Trophoblast cell (in vitro differentiated cells and primary cell): ENCODE results near the gene SLCO2A1.

Experiments
- DNase-seq, 2 donors: peaks; one replicate each; pipeline ENCODE4 v3.0.0-alpha.2; 2016
- H2AFZ ChIP-seq: 2 replicates; pipeline ENCODE4 v1.6.1; 2013; ENCODE audit warnings: low read length, moderate library complexity, mild to moderate bottlenecking; ENCODE audit not compliant: insufficient read depth, poor library complexity
- H2AK5ac ChIP-seq: 2 replicates; pipeline ENCODE4 v1.6.1; 2013; ENCODE audit warnings: mild to moderate bottlenecking, low read length
- H2BK120ac ChIP-seq: 2 replicates; pipeline ENCODE4 v1.6.1; 2013; ENCODE audit warnings: low read length, mild to moderate bottlenecking, moderate library complexity; ENCODE audit not compliant: insufficient read depth, poor library complexity
- H2BK12ac ChIP-seq: 2 replicates; pipeline ENCODE4 v1.6.1; 2013; ENCODE audit warnings: mild to moderate bottlenecking, low read length, moderate library complexity
- H2BK5ac ChIP-seq: 2 replicates; pipeline ENCODE4 v1.6.1; 2013; ENCODE audit warnings: low read length, low read depth, moderate library complexity, mild to moderate bottlenecking; ENCODE audit not compliant: poor library complexity
- H3K14ac ChIP-seq: 2 replicates; pipeline ENCODE4 v1.6.1; 2013; ENCODE audit warnings: mild to moderate bottlenecking, low read length
- H3K18ac ChIP-seq: 2 replicates; pipeline ENCODE4 v1.6.1; 2013; ENCODE audit warnings: mild to moderate bottlenecking, low read length
- H3K23ac ChIP-seq: 2 replicates; pipeline ENCODE4 v1.6.1; 2013; ENCODE audit warnings: low read length
- H3K27ac ChIP-seq: 2 replicates; pipeline ENCODE4 v1.5.1; 2013; ENCODE audit warnings: low read depth, mild to moderate bottlenecking, inconsistent platforms, low read length, moderate library complexity
- H3K27me3 ChIP-seq: 2 replicates; pipeline ENCODE4 v1.6.1; 2013; ENCODE audit warnings: inconsistent platforms, mild to moderate bottlenecking, low read length, moderate library complexity; ENCODE audit not compliant: insufficient read depth
- H3K36me3 ChIP-seq, 2 experiments: 1 replicate in 1 of 2; 2 replicates in 1 of 2; pipeline ENCODE4 v1.6.1; 2013; ENCODE audit warnings: low read length in 2 of 2, mild to moderate bottlenecking in 2 of 2, moderate library complexity in 1 of 2; ENCODE audit not compliant: insufficient read depth in 2 of 2, control insufficient read depth in 1 of 2
- H3K4ac ChIP-seq: 2 replicates; pipeline ENCODE4 v1.6.1; 2013; ENCODE audit warnings: low read depth, mild to moderate bottlenecking, low read length, moderate library complexity
- H3K4me1 ChIP-seq, 2 experiments: 1 replicate in 1 of 2; 2 replicates in 1 of 2; pipeline ENCODE4 v1.6.1; 2013; ENCODE audit warnings: low read length in 2 of 2, mild to moderate bottlenecking in 2 of 2, moderate library complexity in 1 of 2; ENCODE audit not compliant: insufficient read depth in 2 of 2, control insufficient read depth in 1 of 2
- H3K4me2 ChIP-seq: 2 replicates; pipeline ENCODE4 v1.6.1; 2013; ENCODE audit warnings: inconsistent platforms, mild to moderate bottlenecking, low read length, moderate library complexity
- H3K4me3 ChIP-seq: 2 replicates; pipeline ENCODE4 v1.5.1; 2013; ENCODE audit warnings: mild to moderate bottlenecking, low read depth, low read length, inconsistent platforms
- H3K79me1 ChIP-seq: one replicate; pipeline ENCODE4 v1.6.1; 2013; ENCODE audit warnings: low read length
- H3K79me2 ChIP-seq: 2 replicates; pipeline ENCODE4 v1.6.1; 2013; ENCODE audit warnings: low read length, mild to moderate bottlenecking; ENCODE audit not compliant: control insufficient read depth, insufficient read depth, poor library complexity
- H3K9ac ChIP-seq: 2 replicates; pipeline ENCODE4 v1.6.1; 2013; ENCODE audit warnings: mild to moderate bottlenecking, low read length
- H3K9me3 ChIP-seq: 2 replicates; pipeline ENCODE4 v1.6.1; 2013; ENCODE audit warnings: low read depth, mild to moderate bottlenecking, control low read depth, inconsistent platforms, low read length; ENCODE audit not compliant: insufficient read depth
- H4K12ac ChIP-seq: 2 replicates; pipeline ENCODE4 v1.6.1; 2013; ENCODE audit warnings: low read depth, mild to moderate bottlenecking, low read length, moderate library complexity
- H4K8ac ChIP-seq: 2 replicates; pipeline ENCODE4 v1.6.1; 2013; ENCODE audit warnings: low read depth, mild to moderate bottlenecking, low read length, moderate library complexity
- H4K91ac ChIP-seq: one replicate; pipeline ENCODE4 v1.6.1; 2013; ENCODE audit warnings: low read depth, mild to moderate bottlenecking, low read length, moderate library complexity
- WGBS: extraction: QIAGEN DNeasy Blood & Tissue Kit; methylation state at CpG from one replicate; pipeline ENCODE4 v1.1.7; 2013; ENCODE audit warnings: missing lambda C conversion rate; ENCODE audit not compliant: insufficient read length, insufficient coverage; ENCODE audit errors: extremely low coverage; 5-methylcytosine and 5-hydroxymethylcytosine counted together

SLCO2A1 gene

DNA sequence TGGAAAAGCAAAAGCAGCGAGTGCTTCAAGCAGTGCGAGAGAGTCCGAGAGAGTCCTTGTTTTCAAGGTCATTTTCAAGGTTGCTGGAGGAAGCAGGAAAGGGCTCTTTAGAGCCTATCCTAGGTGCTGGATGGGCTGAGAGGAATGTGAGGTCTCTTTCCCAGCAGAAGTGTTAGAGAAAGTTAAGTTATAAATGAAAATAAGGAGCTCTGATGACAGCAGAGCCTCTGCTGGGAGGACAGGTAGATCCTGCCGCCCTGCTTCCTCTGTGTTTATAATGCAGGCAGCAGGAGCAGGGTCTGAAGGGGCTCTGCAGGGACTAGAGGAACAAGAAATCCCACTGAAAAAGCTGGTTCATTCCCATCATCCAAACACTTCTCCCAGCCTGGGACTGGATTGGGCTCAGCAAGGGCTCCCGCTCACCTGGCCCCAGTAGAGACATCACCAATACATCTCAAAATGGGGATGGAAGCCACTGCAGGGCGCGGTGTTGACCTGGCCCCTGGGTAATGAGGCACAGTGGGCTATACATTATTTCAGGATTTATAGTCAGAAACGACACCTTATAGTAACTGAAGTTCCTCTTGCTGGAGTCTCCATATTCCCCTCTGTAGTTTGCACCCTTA lies 92.6 kb downstream of the SLCO2A1 start:
- H3K4me3 ChIP-seq, result no peak overlapping the region
- no peak overlapping the region for H2AK5ac ChIP-seq
- no peaks in the 10 kb centered on the region for H3K4me1 ChIP-seq
- WGBS, result no CpG with 5 or more reads among the region's 8 CpGs
- H3K79me2 ChIP-seq, result no peaks in the 10 kb centered on the region
- H2BK12ac ChIP-seq, result no peak overlapping the region
- no peaks in the 10 kb centered on the region for H3K9me3 ChIP-seq
- no peak overlapping the region for H2AFZ ChIP-seq
- H3K36me3 ChIP-seq, result peaks cover 86 to 89% of the 10 kb centered on the region in 2 experiments
- no peak overlapping the region for H3K4me2 ChIP-seq
- no peak for DNase-seq
- H2BK120ac ChIP-seq, result no peak overlapping the region
- H3K27me3 ChIP-seq, result no peaks in the 10 kb centered on the region
- H3K23ac ChIP-seq, result no peak overlapping the region
- H3K18ac ChIP-seq, result no peak overlapping the region
- H2BK5ac ChIP-seq, result no peak overlapping the region
- no peak overlapping the region for H3K14ac ChIP-seq
- no peak overlapping the region for H3K9ac ChIP-seq
- H4K12ac ChIP-seq, result no peak overlapping the region
- H4K91ac ChIP-seq, result no peak overlapping the region
- H3K79me1 ChIP-seq, result no peaks in the 10 kb centered on the region
- H3K4ac ChIP-seq, result no peak overlapping the region
- no peak overlapping the region for H3K27ac ChIP-seq
- no peak overlapping the region for H4K8ac ChIP-seq

DNA sequence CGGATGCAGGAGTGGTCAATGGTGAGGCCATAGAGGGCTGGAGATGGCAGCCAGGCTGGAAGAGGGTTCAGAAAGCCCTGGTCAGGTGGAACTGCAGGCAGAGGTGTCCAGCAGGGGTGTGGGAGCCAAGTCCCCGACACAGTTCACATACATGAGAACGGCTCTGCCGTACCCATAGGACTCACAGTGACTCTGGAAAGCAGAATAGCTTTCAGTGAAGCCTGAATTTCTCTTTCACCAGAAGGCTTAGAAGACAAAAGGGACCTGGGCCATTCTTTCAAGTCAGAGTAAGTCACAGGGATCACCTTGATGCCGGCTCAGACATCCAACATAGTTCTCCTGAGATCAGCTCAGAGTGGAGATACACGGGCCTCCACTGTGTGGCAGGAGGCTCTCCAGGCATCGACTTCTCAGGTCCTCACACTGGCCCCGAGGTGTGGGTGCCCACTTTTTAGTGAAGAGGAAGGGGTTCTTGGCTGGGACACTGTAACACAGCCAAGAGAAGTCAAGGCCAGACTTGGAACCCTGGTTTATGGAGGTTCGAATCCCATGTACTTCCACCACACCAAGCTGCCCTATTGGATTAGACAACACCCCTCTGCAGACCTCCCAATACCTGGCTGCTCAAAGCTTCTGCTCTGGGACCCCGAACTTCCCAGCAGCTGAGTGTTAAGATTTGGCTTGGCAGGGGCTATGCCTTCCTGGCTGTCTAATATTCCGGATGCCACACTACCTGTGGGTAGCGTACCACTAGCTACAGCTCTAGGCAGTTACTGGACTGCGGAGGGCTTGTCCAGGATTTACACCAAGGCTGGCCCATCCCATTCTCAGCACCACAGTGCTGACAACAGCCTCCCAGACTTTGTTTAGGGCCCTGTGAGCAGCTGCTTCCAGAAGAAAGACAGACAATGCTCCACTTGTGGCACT lies 93.6 kb downstream of the SLCO2A1 start:
- Histone ChIP-seq H3K14ac (no peak overlapping the region), H2BK5ac (no peak overlapping the region), H3K4me3 (no peak overlapping the region), H2AFZ (no peak overlapping the region), H3K4me1 (peaks cover 0 to 1% of the 10 kb centered on the region in 2 experiments), H3K18ac (no peak overlapping the region), H4K12ac (no peak overlapping the region), H3K79me2 (no peaks in the 10 kb centered on the region), H3K9ac (no peak overlapping the region), H3K4me2 (no peak overlapping the region), H4K91ac (no peak overlapping the region), H3K9me3 (no peaks in the 10 kb centered on the region), H3K79me1 (no peaks in the 10 kb centered on the region), H3K27me3 (no peaks in the 10 kb centered on the region), H4K8ac (no peak overlapping the region), H3K36me3 (peaks cover 81 to 86% of the 10 kb centered on the region in 2 experiments), H2AK5ac (no peak overlapping the region), H3K27ac (no peak overlapping the region), H3K23ac (no peak overlapping the region), H3K4ac (no peak overlapping the region), H2BK12ac (no peak overlapping the region), H2BK120ac (no peak overlapping the region)
- DNase-seq, result no peak
- WGBS, result no CpG with 5 or more reads among the region's 13 CpGs

DNA sequence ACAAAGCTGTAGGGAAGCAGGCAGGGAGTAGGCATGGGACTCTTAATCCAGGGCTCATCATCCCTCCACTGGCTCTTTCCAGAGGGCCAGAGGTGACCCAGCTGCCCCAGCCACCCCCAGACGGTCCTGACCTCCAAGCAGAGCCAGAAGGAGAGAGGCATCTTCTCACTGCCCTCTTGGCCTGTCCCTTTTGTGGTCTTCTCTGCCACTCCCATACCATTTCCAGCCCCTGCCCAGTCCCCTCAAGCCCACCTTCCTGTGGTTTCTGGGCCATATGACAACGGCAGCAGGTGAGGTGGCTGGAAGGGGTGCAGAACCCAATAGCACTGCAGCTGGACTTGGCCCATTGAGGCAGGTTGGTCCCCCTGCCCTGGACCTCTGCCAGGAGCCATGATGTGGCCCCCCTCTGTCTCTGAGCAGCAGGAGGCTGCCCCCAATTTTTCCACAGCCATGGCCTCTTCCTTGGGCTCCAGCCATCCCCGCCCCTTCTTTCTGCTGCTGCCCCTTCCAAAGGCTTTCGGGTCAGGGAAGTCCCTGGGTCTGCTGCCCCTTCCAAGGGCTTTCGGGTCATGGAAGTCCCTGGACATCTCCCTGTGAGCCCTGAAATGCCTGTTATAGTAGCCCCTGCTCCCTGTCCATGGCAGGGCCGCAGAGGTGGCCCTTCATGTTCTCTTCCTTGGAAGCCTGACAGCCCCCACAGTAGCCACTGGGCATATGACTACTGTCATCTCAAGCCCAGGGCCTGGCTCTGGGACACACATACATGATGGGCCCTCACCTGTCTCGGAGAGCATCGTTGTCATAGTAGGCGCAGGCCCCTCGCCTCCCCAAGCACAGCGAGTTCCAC lies 94.5 kb downstream of the SLCO2A1 start:
- no peaks in the 10 kb centered on the region for H3K9me3 ChIP-seq
- H3K27me3 ChIP-seq, result no peaks in the 10 kb centered on the region
- WGBS, result no CpG with 5 or more reads among the region's 11 CpGs
- H3K14ac ChIP-seq, result no peak overlapping the region
- peaks cover 0 to 3% of the 10 kb centered on the region in 2 experiments for H3K4me1 ChIP-seq
- no peak overlapping the region for H3K23ac ChIP-seq
- no peaks in the 10 kb centered on the region for H3K79me1 ChIP-seq
- H3K4ac ChIP-seq, result no peak overlapping the region
- H3K4me2 ChIP-seq, result no peak overlapping the region
- no peak overlapping the region for H3K9ac ChIP-seq
- H4K12ac ChIP-seq, result no peak overlapping the region
- H2BK120ac ChIP-seq, result no peak overlapping the region
- no peak overlapping the region for H4K8ac ChIP-seq
- H2AFZ ChIP-seq, result no peak overlapping the region
- no peak overlapping the region for H4K91ac ChIP-seq
- H3K27ac ChIP-seq, result no peak overlapping the region
- no peak overlapping the region for H3K18ac ChIP-seq
- no peak overlapping the region for H2BK12ac ChIP-seq
- no peak overlapping the region for H2AK5ac ChIP-seq
- H2BK5ac ChIP-seq, result no peak overlapping the region
- H3K4me3 ChIP-seq, result no peak overlapping the region
- no peak for DNase-seq
- H3K36me3 ChIP-seq, result peaks cover 76 to 78% of the 10 kb centered on the region in 2 experiments
- no peaks in the 10 kb centered on the region for H3K79me2 ChIP-seq
